SK-N-SH treated with all-trans-retinoic acid at 6 μM for 48 hours (cell line): ENCODE data around the gene GRID1.

Source experiments
- CSDC2 ChIP-seq: fragments of 250-450 bp; sonication (Bioruptor Pico); IDR thresholded peaks from 2 replicates; pipeline ENCODE4 v1.5.0; 2020; ENCODE audit warnings: mild to moderate bottlenecking, moderate library complexity
- SNAI2 ChIP-seq: fragments of 250-450 bp; sonication (Bioruptor Pico); IDR thresholded peaks from 2 replicates; pipeline ENCODE4 v1.5.0; 2020; ENCODE audit warnings: mild to moderate bottlenecking, moderate library complexity
- TOX ChIP-seq: fragments of 250-450 bp; sonication (Bioruptor Pico); IDR thresholded peaks from 2 replicates; pipeline ENCODE4 v1.8.0; 2021; ENCODE audit warnings: mild to moderate bottlenecking, moderate library complexity, borderline replicate concordance
- ZNF8 ChIP-seq: fragments of 450-650 bp; formaldehyde crosslinking; IDR thresholded peaks from 2 replicates; pipeline ENCODE4 v1.5.0; 2020; ENCODE audit warnings: mild to moderate bottlenecking, moderate library complexity
- TF ChIP-seq, protein P1 (sequence below): fragments of 250-450 bp; sonication (Bioruptor Pico); IDR thresholded peaks from 2 replicates; pipeline ENCODE4 v1.8.0; 2021; ENCODE audit warnings: low read depth, mild to moderate bottlenecking, moderate library complexity, borderline replicate concordance
- TF ChIP-seq, protein P2 (sequence below): fragments of 250-450 bp; sonication (Bioruptor Pico); IDR thresholded peaks from 2 replicates; pipeline ENCODE4 v1.5.1; 2020; ENCODE audit warnings: low read depth, mild to moderate bottlenecking, moderate library complexity

DNA sequence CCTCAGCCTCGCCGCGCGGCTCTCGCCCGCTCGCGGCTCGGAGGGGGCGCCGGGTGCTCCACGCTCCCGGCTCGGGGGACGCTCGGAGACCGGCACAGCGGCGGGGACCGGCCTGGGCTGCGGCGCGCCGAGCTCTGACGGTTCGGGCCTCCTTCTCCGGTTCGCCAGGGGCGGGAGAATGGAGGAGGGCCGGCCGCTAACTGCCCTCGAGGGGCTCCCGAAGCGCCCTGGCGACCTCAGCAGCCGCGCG, 232 bp upstream of the GRID1 start:
- TF ChIP-seq, protein P1, sequence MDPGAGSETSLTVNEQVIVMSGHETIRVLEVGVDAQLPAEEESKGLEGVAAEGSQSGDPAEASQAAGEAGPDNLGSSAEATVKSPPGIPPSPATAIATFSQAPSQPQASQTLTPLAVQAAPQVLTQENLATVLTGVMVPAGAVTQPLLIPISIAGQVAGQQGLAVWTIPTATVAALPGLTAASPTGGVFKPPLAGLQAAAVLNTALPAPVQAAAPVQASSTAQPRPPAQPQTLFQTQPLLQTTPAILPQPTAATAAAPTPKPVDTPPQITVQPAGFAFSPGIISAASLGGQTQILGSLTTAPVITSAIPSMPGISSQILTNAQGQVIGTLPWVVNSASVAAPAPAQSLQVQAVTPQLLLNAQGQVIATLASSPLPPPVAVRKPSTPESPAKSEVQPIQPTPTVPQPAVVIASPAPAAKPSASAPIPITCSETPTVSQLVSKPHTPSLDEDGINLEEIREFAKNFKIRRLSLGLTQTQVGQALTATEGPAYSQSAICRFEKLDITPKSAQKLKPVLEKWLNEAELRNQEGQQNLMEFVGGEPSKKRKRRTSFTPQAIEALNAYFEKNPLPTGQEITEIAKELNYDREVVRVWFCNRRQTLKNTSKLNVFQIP (CRISPR knock-in tag): no peak
- TF ChIP-seq CSDC2 (no peak), TOX (CRISPR knock-in tag) (no peak), ZNF8 (CRISPR knock-in tag) (no peak), SNAI2 (CRISPR knock-in tag) (no peak)
- TF ChIP-seq, protein P2, sequence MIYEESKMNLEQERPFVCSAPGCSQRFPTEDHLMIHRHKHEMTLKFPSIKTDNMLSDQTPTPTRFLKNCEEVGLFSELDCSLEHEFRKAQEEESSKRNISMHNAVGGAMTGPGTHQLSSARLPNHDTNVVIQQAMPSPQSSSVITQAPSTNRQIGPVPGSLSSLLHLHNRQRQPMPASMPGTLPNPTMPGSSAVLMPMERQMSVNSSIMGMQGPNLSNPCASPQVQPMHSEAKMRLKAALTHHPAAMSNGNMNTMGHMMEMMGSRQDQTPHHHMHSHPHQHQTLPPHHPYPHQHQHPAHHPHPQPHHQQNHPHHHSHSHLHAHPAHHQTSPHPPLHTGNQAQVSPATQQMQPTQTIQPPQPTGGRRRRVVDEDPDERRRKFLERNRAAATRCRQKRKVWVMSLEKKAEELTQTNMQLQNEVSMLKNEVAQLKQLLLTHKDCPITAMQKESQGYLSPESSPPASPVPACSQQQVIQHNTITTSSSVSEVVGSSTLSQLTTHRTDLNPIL (CRISPR knock-in tag): no peak
